CD4-positive, alpha-beta T cell (primary cell): ENCODE measurements around the gene LGALSL. TPM values are rescaled to one million over a fixed set of nuclear protein-coding genes. Genes with fewer than 3 reads are reported as not detected.

Source experiments
- ATAC-seq: fragments of 200-7000 bp; cut with Tn5 transposase; one replicate; pipeline ENCODE4 v1.10.0; 2022; ENCODE audit warnings: mild to moderate bottlenecking; ENCODE audit not compliant: poor library complexity
- CTCF ChIA-PET: fragments of 350-600 bp; sonication (Branson Sonifier 250); formaldehyde crosslinking; loops from one replicate; lab custom pipeline; 2021; ENCODE audit warnings: antibody characterized with exemption, inconsistent platforms; lab: Charles Lee
- POLR2A ChIA-PET: fragments of 350-600 bp; sonication (Branson Sonifier 250); formaldehyde crosslinking; loops from one replicate; lab custom pipeline; 2021; ENCODE audit warnings: antibody characterized with exemption, inconsistent platforms; lab: Charles Lee
- DNase-seq, 14 experiments: peaks; one replicate each; pipeline ENCODE4 v3.0.0-alpha.2; 2013 to 2020; ENCODE audit warnings: mixed read lengths in 2 of 14
- H3K27ac ChIP-seq, 2 donors: one replicate each; pipeline versions ENCODE4 v1.5.1 to v1.7.0; 2013; ENCODE audit warnings: low read length in 2 of 2, low read depth in 1 of 2, mild to moderate bottlenecking in 1 of 2
- H3K27me3 ChIP-seq, 2 experiments: 1 replicate in 1 of 2; 2 replicates in 1 of 2; pipeline versions ENCODE4 v1.6.1 to v1.7.0; 2013; ENCODE audit warnings: low read length in 2 of 2, control low read depth in 1 of 2, mild to moderate bottlenecking in 1 of 2, moderate library complexity in 1 of 2; ENCODE audit not compliant: insufficient read depth in 2 of 2, control insufficient read depth in 1 of 2
- H3K36me3 ChIP-seq: one replicate; pipeline ENCODE4 v1.6.1; 2013; ENCODE audit warnings: low read length, control low read depth; ENCODE audit not compliant: insufficient read depth
- H3K4me1 ChIP-seq: one replicate; pipeline ENCODE4 v1.6.1; 2013; ENCODE audit warnings: low read length, control low read depth; ENCODE audit not compliant: insufficient read depth
- H3K4me3 ChIP-seq: one replicate; pipeline ENCODE4 v1.5.1; 2013; ENCODE audit warnings: mild to moderate bottlenecking, low read length, moderate library complexity
- H3K9me3 ChIP-seq, 2 experiments: 1 replicate in 1 of 2; 2 replicates in 1 of 2; pipeline versions ENCODE4 v1.6.1 to v1.7.0; 2013; ENCODE audit warnings: low read length in 2 of 2, mild to moderate bottlenecking in 2 of 2, control low read depth in 1 of 2, moderate library complexity in 1 of 2; ENCODE audit not compliant: control insufficient read depth in 1 of 2, insufficient read depth in 1 of 2
- H3K27ac Mint-ChIP-seq: one replicate; pipeline ENCODE4 v1.8.0; 2020; ENCODE audit warnings: mixed read lengths
- H3K27me3 Mint-ChIP-seq: one replicate; pipeline ENCODE4 v1.8.0; 2021; ENCODE audit warnings: mixed read lengths
- H3K36me3 Mint-ChIP-seq: one replicate; pipeline ENCODE4 v1.8.0; 2021; ENCODE audit warnings: low read depth, mixed read lengths
- H3K4me1 Mint-ChIP-seq: one replicate; pipeline ENCODE4 v1.8.0; 2021; ENCODE audit warnings: low read depth, mixed read lengths
- H3K4me3 Mint-ChIP-seq: one replicate; pipeline ENCODE4 v1.8.0; 2020; ENCODE audit warnings: mild to moderate bottlenecking, mixed read lengths
- H3K9me3 Mint-ChIP-seq: one replicate; pipeline ENCODE4 v1.8.0; 2020; ENCODE audit warnings: mixed read lengths
- intact Hi-C, 2 experiments: fragments of 100-400 bp; cut with DNase I in 1 of 2; cut with micrococcal nuclease in 1 of 2; formaldehyde crosslinking; loops; one replicate each; pipeline versions ENCODE4 v1.15.1 to v1.9.0; 2023 to 2025; cut with DNase I, micrococcal nuclease
- total RNA-seq, 174 experiments: library from RNA in 2 of 174; stranded (reverse) in 2 of 174; gene quantifications; one replicate each; pipeline ENCODE4 v1.2.3 and lab custom pipeline; 2021 to 2026
- TF ChIP-seq, protein P1 (sequence below): fragments of 200-600 bp; IDR thresholded peaks from one replicate; pipeline ENCODE4 v1.8.0; 2022; ENCODE audit warnings: antibody characterized with exemption, mild to moderate bottlenecking

The LGALSL gene
- total RNA-seq, 2 experiments from 2014 or later = 0.22 to 0.31 TPM

DNA sequence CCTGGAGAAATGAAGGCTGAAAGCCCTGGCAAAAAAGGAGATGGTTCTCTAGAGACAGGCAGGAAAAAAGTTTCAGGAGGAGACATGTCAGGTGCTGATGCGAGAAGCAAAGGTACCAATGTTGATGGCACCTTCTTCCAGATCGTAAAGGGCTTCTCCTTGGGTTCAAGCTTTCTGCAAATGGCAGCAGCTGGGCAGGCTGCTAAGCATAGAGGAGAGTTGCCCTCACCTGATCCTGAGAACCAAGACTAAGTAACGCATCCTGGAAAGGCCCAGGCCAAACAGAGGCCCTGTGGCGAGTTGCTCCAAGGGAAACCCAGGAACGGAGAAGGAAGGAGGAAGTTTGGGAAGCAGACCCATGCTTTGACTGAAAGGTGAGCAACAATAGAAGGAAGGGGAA, 46.6 kb downstream of the LGALSL start:
- POLR2A ChIA-PET = no interaction called here
- Histone ChIP-seq H3K27ac (no peak overlapping the region), H3K4me3 (no peak overlapping the region), H3K9me3 (no peaks in the 10 kb centered on the region), H3K4me1 (no peaks in the 10 kb centered on the region), H3K27me3 (no peaks in the 10 kb centered on the region), H3K36me3 (no peaks in the 10 kb centered on the region)
- no peaks in the 10 kb centered on the region for H3K36me3 Mint-ChIP-seq
- H3K9me3 Mint-ChIP-seq = no peaks in the 10 kb centered on the region
- TF ChIP-seq, protein P1, sequence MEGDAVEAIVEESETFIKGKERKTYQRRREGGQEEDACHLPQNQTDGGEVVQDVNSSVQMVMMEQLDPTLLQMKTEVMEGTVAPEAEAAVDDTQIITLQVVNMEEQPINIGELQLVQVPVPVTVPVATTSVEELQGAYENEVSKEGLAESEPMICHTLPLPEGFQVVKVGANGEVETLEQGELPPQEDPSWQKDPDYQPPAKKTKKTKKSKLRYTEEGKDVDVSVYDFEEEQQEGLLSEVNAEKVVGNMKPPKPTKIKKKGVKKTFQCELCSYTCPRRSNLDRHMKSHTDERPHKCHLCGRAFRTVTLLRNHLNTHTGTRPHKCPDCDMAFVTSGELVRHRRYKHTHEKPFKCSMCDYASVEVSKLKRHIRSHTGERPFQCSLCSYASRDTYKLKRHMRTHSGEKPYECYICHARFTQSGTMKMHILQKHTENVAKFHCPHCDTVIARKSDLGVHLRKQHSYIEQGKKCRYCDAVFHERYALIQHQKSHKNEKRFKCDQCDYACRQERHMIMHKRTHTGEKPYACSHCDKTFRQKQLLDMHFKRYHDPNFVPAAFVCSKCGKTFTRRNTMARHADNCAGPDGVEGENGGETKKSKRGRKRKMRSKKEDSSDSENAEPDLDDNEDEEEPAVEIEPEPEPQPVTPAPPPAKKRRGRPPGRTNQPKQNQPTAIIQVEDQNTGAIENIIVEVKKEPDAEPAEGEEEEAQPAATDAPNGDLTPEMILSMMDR = no peak
- H3K4me3 Mint-ChIP-seq = no peak overlapping the region
- DNase-seq (no peak), ATAC-seq (no peak)
- intact Hi-C loops = no loop called here
- no peak overlapping the region for H3K27ac Mint-ChIP-seq
- no peaks in the 10 kb centered on the region for H3K4me1 Mint-ChIP-seq
- CTCF ChIA-PET = no interaction called here
- peaks cover 6% of the 10 kb centered on the region for H3K27me3 Mint-ChIP-seq

DNA sequence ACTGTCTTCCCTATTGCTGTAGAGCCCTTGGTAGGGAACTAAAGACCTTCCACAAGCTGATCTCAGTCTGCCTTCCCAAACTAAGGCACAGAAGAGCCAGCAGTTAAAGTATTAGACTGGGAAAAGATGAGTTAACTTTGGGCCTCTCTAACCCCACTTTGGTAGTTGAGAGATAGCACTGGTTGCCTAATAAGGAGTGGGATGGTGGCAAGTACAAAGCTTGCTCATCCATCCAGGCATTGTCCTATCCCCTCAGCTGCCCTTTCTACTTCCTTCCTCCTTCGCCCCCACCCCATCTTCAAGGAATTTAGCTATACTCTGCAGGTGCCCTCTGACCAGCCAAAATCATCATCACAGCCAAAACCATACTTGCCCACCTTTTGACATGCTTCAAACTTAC, 48.0 kb downstream of the LGALSL start:
- H3K27ac Mint-ChIP-seq = no peak overlapping the region
- DNase-seq (no peak), ATAC-seq (no peak)
- H3K4me3 Mint-ChIP-seq = no peak overlapping the region
- H3K27me3 Mint-ChIP-seq = no peaks in the 10 kb centered on the region
- H3K4me1 Mint-ChIP-seq = no peaks in the 10 kb centered on the region
- no peaks in the 10 kb centered on the region for H3K36me3 ChIP-seq
- no peaks in the 10 kb centered on the region for H3K4me1 ChIP-seq
- H3K9me3 ChIP-seq = no peaks in the 10 kb centered on the region
- no peaks in the 10 kb centered on the region for H3K27me3 ChIP-seq
- CTCF ChIA-PET = interaction anchor here (1.0 kb wide), 1 partner anchor 25 kb away, joined by 3 read pairs; no protein-coding TSS in a partner anchor
- no peak overlapping the region for H3K4me3 ChIP-seq
- POLR2A ChIA-PET = no interaction called here
- no peak overlapping the region for H3K27ac ChIP-seq
- no peaks in the 10 kb centered on the region for H3K9me3 Mint-ChIP-seq
- intact Hi-C loops = no loop called here
- TF ChIP-seq, protein P1 = no peak
- H3K36me3 Mint-ChIP-seq = no peaks in the 10 kb centered on the region

DNA sequence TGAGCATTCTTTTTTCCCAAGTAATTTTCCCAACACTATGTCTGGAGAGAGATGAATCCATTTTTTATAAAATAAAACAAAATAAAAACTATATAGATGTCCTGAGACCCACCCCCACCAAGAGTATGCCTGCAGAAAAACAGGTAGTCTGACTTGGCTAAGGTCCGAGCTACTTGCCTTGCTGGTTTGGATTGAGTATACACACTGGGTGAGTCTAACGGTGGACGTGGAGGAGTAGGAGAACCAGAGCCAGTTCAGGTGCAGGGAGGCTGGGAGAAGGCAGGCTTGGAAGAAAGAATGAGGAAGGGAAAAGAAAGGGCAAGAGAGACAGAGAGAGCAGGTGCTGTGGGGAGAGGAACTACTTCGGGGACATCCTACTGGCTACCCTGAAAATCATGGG, 48.9 kb downstream of the LGALSL start:
- no peaks in the 10 kb centered on the region for H3K36me3 Mint-ChIP-seq
- TF ChIP-seq, protein P1 = no peak
- H3K27me3 Mint-ChIP-seq = no peaks in the 10 kb centered on the region
- H3K36me3 ChIP-seq = no peaks in the 10 kb centered on the region
- no peak overlapping the region for H3K4me3 ChIP-seq
- intact Hi-C loops = no loop called here
- CTCF ChIA-PET = no interaction called here
- no peak overlapping the region for H3K4me3 Mint-ChIP-seq
- no peaks in the 10 kb centered on the region for H3K4me1 ChIP-seq
- H3K27ac Mint-ChIP-seq = no peak overlapping the region
- H3K9me3 Mint-ChIP-seq = no peaks in the 10 kb centered on the region
- no peaks in the 10 kb centered on the region for H3K9me3 ChIP-seq
- no peak for DNase-seq
- H3K27ac ChIP-seq = no peak overlapping the region
- POLR2A ChIA-PET = no interaction called here
- H3K4me1 Mint-ChIP-seq = no peaks in the 10 kb centered on the region
- H3K27me3 ChIP-seq = no peaks in the 10 kb centered on the region
- no peak for ATAC-seq
